ENCODE measurements around the gene NRCAM. TPM values are rescaled to one million over a fixed set of nuclear protein-coding genes. Genes with fewer than 3 reads are reported as not detected.

The NRCAM gene
- polyA plus RNA-seq, 1 donor = 11.8 TPM

DNA sequence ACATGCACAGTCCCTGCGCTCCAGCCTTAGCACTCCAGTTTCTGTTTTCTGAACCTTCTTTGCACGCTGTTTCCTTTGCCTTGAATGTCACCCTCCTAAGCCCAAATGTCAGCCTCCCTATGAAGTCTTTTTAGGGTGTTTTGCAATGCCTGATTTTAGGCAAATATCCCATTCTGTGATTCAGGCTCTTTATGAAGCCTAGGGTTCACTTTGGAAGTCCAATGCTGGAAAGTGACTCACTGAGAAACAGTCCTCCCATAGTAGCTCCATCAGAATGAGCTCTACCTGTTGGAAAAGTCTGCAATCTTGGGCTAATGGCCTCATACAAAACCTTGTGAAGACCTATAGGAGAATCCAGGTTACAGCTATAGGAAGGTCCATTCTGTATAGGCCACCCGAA is 331.4 kb downstream of the NRCAM start:
- H3K4me1 ChIP-seq (ENCODE audit: control insufficient read depth, insufficient read depth, low read length) = peaks cover 3% of the 10 kb centered on the region
- H3K36me3 ChIP-seq (ENCODE audit: control insufficient read depth, insufficient read depth, low read length) = no peaks in the 10 kb centered on the region
- no peak overlapping the region for H3K4me3 ChIP-seq (ENCODE audit: low read length)
- DNase-seq = no peak
- no peaks in the 10 kb centered on the region for H3K9me3 ChIP-seq (ENCODE audit: control insufficient read depth, low read depth, low read length)
- H3K27me3 ChIP-seq (ENCODE audit: control insufficient read depth, insufficient read depth, low read length) = no peaks in the 10 kb centered on the region
- H3K27ac ChIP-seq (ENCODE audit: low read length) = no peak overlapping the region
- WGBS (ENCODE audit: insufficient coverage, low lambda C conversion rate) = 100% methylated on average over 2 of the region's 3 CpGs

DNA sequence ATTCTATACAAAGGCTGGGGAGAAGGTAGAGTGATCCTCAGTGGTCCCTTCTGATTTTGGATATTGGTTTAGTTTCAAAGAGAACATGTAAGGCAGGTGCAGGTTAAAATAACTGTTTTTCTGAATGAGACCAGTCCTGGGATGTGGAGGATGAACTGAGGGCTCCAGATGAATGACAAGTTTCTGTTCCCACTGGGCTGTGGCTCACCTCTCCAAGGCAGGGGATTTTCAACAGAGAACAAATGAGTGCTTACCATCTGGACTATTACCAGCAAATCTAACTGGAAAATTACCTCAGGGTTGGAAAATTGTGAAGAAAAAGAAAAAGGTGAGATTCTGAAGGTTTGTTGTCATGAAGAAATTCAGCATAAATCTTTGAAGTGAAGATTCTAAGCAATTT is 334.1 kb downstream of the NRCAM start:
- Histone ChIP-seq H3K27ac (ENCODE audit: low read length) (no peak overlapping the region), H3K36me3 (ENCODE audit: control insufficient read depth, insufficient read depth, low read length) (no peaks in the 10 kb centered on the region), H3K4me3 (ENCODE audit: low read length) (no peak overlapping the region), H3K27me3 (ENCODE audit: control insufficient read depth, insufficient read depth, low read length) (no peaks in the 10 kb centered on the region), H3K9me3 (ENCODE audit: control insufficient read depth, low read depth, low read length) (no peaks in the 10 kb centered on the region), H3K4me1 (ENCODE audit: control insufficient read depth, insufficient read depth, low read length) (peaks cover 3% of the 10 kb centered on the region)
- DNase-seq = no peak

DNA sequence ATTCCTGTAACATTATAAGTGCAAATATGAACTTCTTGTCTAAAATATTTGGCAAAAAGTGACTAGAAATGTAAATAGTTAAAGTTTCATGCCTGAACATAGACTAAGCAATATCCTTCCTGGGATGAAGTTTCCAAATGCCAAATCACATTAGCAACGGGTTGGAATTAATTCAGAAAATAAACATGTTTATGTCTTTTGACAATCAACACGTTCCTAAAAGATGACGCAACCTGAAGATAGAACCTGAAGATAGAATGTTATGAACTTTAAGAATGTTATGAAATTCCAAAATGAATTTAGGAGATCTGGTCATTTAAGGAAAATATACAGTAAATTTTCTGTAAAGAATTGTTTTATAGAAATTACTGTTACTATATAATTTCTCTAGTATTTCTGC is 335.3 kb downstream of the NRCAM start:
- no peaks in the 10 kb centered on the region for H3K27me3 ChIP-seq (ENCODE audit: control insufficient read depth, insufficient read depth, low read length)
- H3K27ac ChIP-seq (ENCODE audit: low read length) = no peak overlapping the region
- 90% methylated on average over 2 of the region's 3 CpGs for WGBS (ENCODE audit: insufficient coverage, low lambda C conversion rate)
- H3K4me1 ChIP-seq (ENCODE audit: control insufficient read depth, insufficient read depth, low read length) = peaks cover 3% of the 10 kb centered on the region
- no peak for DNase-seq
- H3K9me3 ChIP-seq (ENCODE audit: control insufficient read depth, low read depth, low read length) = no peaks in the 10 kb centered on the region
- no peak overlapping the region for H3K4me3 ChIP-seq (ENCODE audit: low read length)
- H3K36me3 ChIP-seq (ENCODE audit: control insufficient read depth, insufficient read depth, low read length) = no peaks in the 10 kb centered on the region

- H3K36me3 ChIP-seq (ENCODE audit: control insufficient read depth, insufficient read depth, low read length) = no peaks in the 10 kb centered on the region
- no peak overlapping the region for H3K4me3 ChIP-seq (ENCODE audit: low read length)
- peaks cover 2% of the 10 kb centered on the region for H3K4me1 ChIP-seq (ENCODE audit: control insufficient read depth, insufficient read depth, low read length)
- no peak for DNase-seq
- no peaks in the 10 kb centered on the region for H3K27me3 ChIP-seq (ENCODE audit: control insufficient read depth, insufficient read depth, low read length)
- H3K9me3 ChIP-seq (ENCODE audit: control insufficient read depth, low read depth, low read length) = no peaks in the 10 kb centered on the region
- H3K27ac ChIP-seq (ENCODE audit: low read length) = no peak overlapping the region
- WGBS (ENCODE audit: insufficient coverage, low lambda C conversion rate) = no CpG with 5 or more reads among the region's 3 CpGs
Observed at GRCh38 chr7:108120196-108120595, 336.0 kb downstream of the NRCAM start.

GRCh38 chr7:108118959-108119358 is 337.3 kb downstream of the NRCAM start:
- H3K27me3 ChIP-seq (ENCODE audit: control insufficient read depth, insufficient read depth, low read length) = no peaks in the 10 kb centered on the region
- no peaks in the 10 kb centered on the region for H3K9me3 ChIP-seq (ENCODE audit: control insufficient read depth, low read depth, low read length)
- no peaks in the 10 kb centered on the region for H3K4me1 ChIP-seq (ENCODE audit: control insufficient read depth, insufficient read depth, low read length)
- DNase-seq = no peak
- WGBS (ENCODE audit: insufficient coverage, low lambda C conversion rate) = 100% methylated on average over 1 of the region's 2 CpGs
- no peak overlapping the region for H3K4me3 ChIP-seq (ENCODE audit: low read length)
- H3K36me3 ChIP-seq (ENCODE audit: control insufficient read depth, insufficient read depth, low read length) = no peaks in the 10 kb centered on the region
- no peak overlapping the region for H3K27ac ChIP-seq (ENCODE audit: low read length)

DNA sequence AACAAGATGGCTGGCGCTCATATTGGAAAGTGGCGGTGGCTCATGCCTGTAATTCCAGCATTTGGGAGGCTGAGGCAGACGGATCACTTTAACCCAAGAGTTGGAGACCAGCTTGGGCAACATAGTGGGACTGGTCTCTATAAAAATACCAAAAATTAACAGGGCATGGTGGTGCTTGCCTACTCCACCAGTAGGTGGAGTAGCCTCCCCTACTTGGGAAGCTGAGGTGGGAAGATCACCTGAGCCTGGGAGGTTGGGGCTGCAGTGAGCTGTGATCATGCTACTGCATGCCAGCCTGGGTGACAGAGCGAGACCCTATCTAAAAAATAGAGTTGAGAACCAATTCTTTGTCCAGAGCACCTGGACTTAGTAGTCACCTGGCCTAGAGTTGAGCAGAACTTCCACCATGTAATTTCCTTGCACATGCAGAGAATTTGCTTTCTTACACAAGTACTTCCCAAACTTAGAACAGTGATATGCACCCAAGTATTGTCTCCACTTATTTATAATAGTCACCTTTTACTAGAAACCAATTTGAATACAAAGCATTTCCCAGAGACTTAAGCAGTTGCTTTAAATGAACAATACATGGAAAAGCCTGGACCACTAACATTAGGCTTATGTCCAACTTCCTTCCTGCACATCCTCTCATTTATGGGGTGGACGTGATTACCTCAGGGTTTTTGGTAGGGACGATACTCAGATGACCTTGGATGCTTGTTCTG is 342.0 kb downstream of the NRCAM start:
- DNase-seq = peak; percentile 32 to 40
- Histone ChIP-seq H3K4me3 (ENCODE audit: low read length) (no peak overlapping the region), H3K36me3 (ENCODE audit: control insufficient read depth, insufficient read depth, low read length) (no peaks in the 10 kb centered on the region), H3K27ac (ENCODE audit: low read length) (no peak overlapping the region), H3K4me1 (ENCODE audit: control insufficient read depth, insufficient read depth, low read length) (peaks cover 2% of the 10 kb centered on the region), H3K9me3 (ENCODE audit: control insufficient read depth, low read depth, low read length) (no peaks in the 10 kb centered on the region), H3K27me3 (ENCODE audit: control insufficient read depth, insufficient read depth, low read length) (no peaks in the 10 kb centered on the region)
- 92% methylated on average over 2 of the region's 6 CpGs for WGBS (ENCODE audit: insufficient coverage, low lambda C conversion rate)

DNA sequence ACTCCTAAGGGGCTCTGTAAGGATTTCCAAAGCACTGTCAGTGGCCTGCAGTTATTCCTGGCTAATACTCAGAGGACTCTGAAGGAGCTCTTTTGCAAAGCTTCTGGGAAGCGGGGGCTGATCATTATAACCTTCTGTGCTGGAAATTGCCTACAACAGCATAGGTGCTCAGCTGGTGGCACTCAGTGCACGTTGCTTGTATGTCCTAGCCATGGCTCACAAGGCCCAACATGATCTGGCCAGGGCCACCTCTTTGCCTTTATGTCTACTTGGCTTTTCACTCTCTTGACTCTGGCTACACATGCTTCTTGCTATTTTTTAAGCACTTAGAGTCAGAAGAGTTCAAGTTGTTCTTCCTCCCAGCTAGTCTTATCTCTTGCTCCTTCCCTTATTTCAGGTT is 343.6 kb downstream of the NRCAM start:
- DNase-seq = no peak
- Histone ChIP-seq H3K36me3 (ENCODE audit: control insufficient read depth, insufficient read depth, low read length) (no peaks in the 10 kb centered on the region), H3K27ac (ENCODE audit: low read length) (no peak overlapping the region), H3K9me3 (ENCODE audit: control insufficient read depth, low read depth, low read length) (no peaks in the 10 kb centered on the region), H3K4me1 (ENCODE audit: control insufficient read depth, insufficient read depth, low read length) (peaks cover 12% of the 10 kb centered on the region), H3K4me3 (ENCODE audit: low read length) (no peak overlapping the region), H3K27me3 (ENCODE audit: control insufficient read depth, insufficient read depth, low read length) (no peaks in the 10 kb centered on the region)
- no CpG with 5 or more reads among the region's 2 CpGs for WGBS (ENCODE audit: insufficient coverage, low lambda C conversion rate)

- H3K27ac ChIP-seq (ENCODE audit: low read length) = peak overlapping the region; percentile 45
- no peaks in the 10 kb centered on the region for H3K27me3 ChIP-seq (ENCODE audit: control insufficient read depth, insufficient read depth, low read length)
- H3K4me1 ChIP-seq (ENCODE audit: control insufficient read depth, insufficient read depth, low read length) = peaks cover 12% of the 10 kb centered on the region
- peak; percentile 35 to 69 for DNase-seq
- H3K9me3 ChIP-seq (ENCODE audit: control insufficient read depth, low read depth, low read length) = no peaks in the 10 kb centered on the region
- WGBS (ENCODE audit: insufficient coverage, low lambda C conversion rate) = no CpG with 5 or more reads among the region's 2 CpGs
- H3K36me3 ChIP-seq (ENCODE audit: control insufficient read depth, insufficient read depth, low read length) = no peaks in the 10 kb centered on the region
- H3K4me3 ChIP-seq (ENCODE audit: low read length) = no peak overlapping the region
Observed at GRCh38 chr7:108109221-108109908, 346.9 kb downstream of the NRCAM start.

DNA sequence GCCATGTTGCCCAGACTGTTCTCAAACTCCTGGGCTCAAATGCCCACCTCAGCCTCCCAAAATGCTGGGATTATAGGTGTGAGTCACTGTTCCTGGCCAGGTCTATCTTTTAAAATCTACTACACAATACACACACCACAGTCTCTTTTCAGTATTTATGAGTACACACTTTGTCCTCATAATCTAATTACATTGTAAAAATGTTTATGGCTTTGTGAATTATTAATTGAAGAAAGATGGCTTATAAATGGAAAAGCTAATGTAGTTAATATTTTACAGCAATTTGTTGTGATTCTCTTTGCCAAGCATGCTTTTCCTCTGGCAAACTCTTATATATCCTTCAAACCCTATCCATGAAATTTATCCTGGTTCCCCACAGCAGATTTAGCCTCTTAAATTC is 348.1 kb downstream of the NRCAM start:
- H3K27ac ChIP-seq (ENCODE audit: low read length) = no peak overlapping the region
- peak in 1 of 2 donors; percentile 70 for DNase-seq

DNA sequence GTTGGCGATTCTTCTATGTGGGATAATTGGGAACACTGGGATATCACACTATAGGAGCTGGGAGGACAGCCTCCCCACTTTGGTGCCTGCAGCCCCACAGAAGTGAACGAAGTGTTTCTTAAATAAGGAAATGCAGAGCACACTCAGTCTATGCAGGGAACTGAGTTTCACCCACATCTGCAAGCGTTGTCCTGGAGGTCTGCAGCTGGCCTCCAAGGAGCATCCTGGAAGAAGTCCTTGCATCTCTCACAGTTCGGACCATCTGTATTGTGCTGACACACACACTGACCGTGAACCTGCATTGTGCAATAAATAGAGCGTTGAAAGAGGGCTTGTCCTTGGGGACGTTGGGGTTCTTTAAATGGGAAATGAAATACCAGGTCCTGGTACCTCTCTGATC is 351.9 kb downstream of the NRCAM start:
- no peak overlapping the region for H3K4me3 ChIP-seq (ENCODE audit: low read length)
- H3K9me3 ChIP-seq (ENCODE audit: control insufficient read depth, low read depth, low read length) = no peaks in the 10 kb centered on the region
- H3K27me3 ChIP-seq (ENCODE audit: control insufficient read depth, insufficient read depth, low read length) = no peaks in the 10 kb centered on the region
- H3K4me1 ChIP-seq (ENCODE audit: control insufficient read depth, insufficient read depth, low read length) = peaks cover 10% of the 10 kb centered on the region
- no peak for DNase-seq
- no peaks in the 10 kb centered on the region for H3K36me3 ChIP-seq (ENCODE audit: control insufficient read depth, insufficient read depth, low read length)
- whole genome bisulfite sequencing (ENCODE audit: insufficient coverage, low lambda C conversion rate) = no CpG with 5 or more reads among the region's 7 CpGs
- no peak overlapping the region for H3K27ac ChIP-seq (ENCODE audit: low read length)

More for the DNA sequence above, 348.1 kb downstream of the NRCAM start:
- peaks cover 12% of the 10 kb centered on the region for H3K4me1 ChIP-seq (ENCODE audit: control insufficient read depth, insufficient read depth, low read length)
- H3K27me3 ChIP-seq (ENCODE audit: control insufficient read depth, insufficient read depth, low read length) = no peaks in the 10 kb centered on the region
- H3K9me3 ChIP-seq (ENCODE audit: control insufficient read depth, low read depth, low read length) = no peaks in the 10 kb centered on the region
- no peaks in the 10 kb centered on the region for H3K36me3 ChIP-seq (ENCODE audit: control insufficient read depth, insufficient read depth, low read length)
- no peak overlapping the region for H3K4me3 ChIP-seq (ENCODE audit: low read length)

Data from large intestine (tissue), 3 donors.